GM18867 (cell line): ENCODE data around the gene IQCB1.
"Not testable (repeated sequence)": the region's sequence is repeated elsewhere in the genome, so short reads cannot be mapped to it uniquely, and the experiment has no call there.

Experiments used
- ATAC-seq: cut with Tn5 transposase; IDR thresholded peaks from one replicate; pipeline ENCODE4 v1.9.1; 2021; ENCODE audit warnings: mild to moderate bottlenecking, moderate library complexity; ENCODE audit not compliant: unreplicated experiment

Gene IQCB1

DNA sequence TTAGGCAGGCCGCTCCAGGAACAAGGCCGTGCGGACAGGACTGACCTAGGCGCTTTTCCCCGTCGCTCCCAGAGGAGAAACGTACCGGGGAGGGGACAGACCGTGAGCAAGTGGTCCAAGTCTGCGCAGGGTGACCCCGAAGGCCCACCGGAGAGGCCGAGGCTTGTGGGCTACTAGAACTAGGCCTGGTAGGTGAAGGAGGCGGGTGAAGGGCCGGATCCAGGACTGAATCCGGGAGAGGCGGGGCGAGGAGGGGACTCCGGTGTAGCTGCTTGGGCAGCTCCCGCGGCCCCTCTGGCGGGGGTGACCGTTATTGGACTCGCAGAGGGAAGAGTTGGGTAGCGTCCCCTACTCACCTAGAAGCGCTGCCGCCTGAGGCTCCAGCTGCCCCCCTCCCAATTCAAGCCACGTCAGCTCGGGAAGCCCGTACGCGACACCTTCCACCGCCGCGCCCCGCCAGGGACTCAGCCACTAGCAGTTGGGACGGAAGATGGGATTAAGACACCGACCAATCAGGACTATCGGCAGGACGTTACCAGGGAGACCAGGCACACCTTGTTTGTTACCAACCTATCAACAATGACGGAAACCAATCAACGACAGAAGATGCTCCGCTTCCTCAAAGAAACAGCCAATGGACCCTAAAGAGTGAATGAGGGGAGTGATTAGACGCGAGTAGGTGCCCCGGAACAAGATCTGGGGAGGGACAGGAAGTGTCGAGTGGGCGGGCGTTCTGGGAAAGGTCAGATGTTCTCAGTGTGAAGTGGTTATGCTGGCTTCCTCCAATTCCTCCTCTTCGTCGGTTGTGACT lies 85.4 kb downstream of the IQCB1 start, which contains the start of gene GOLGB1:
TSS of gene GOLGB1 (minus strand) at position 466 of the 811 bp plus-strand sequence. CDS start 18,770 bp downstream, outside the sequence.
- ATAC-seq = peak; percentile 96

DNA sequence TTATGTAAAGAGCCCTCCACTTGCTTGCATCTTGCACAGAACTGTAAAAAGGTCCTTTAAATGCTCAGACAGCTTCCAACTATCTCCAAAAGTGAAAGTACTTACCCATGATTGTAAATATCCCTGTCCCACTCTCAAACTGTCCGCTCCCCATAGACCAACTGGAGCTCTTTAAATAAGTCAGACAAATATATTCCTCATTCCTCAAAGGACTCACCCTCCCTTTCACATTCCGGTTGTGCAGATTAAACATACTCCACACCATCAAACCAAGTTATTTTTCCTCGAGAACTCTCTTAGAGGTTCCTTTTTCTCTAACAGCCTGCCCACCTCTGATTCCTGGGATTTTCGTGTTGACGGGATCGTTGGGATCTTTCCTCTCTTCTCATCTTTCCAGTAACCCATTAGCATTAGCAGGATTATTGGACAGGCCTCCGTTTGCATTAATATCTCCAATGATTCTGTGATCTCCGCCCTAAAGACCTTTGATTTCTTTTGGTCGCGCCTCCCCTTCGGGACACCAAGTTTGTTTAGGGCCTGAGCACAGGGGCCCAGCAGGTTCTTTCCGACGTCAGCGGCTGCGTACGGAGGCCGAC lies 86.1 kb downstream of the IQCB1 start:
- peak; percentile 15 for ATAC-seq

DNA sequence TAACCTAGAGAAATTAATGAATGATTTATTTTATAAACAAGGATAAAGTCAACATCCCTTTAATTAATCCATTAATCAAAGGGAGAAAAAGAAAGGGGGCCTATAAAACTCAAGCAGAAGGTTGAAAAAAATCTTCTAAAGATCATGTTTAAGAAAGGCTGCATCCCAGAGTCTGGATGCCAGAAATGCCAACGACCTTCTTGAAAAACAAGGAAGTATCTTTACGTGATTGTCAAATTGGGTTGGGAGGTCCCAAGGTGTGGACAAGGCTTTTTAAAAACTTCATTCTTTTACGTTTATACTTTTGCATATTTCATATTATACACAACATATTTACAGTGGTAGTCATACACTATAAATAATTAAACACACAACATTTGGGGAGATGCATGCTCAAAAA lies 86.9 kb downstream of the IQCB1 start:
- ATAC-seq = no peak

DNA sequence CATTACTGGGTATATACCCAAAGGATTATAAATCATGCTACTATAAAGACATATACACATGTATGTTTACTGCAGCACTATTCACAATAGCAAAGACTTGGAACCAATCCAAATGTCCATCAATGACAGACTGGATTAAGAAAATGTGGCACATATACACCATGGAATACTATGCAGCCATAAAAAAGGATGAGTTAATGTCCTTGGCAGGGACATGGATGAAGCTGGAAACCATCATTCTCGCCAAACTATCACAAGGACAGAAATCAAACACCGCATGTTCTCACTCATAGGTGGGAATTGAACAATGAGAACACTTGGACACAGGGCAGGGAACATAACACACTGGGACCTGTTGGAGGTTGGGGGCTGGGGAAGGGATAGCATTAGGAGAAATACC lies 91.8 kb downstream of the IQCB1 start:
- not testable (repeated sequence) for ATAC-seq

DNA sequence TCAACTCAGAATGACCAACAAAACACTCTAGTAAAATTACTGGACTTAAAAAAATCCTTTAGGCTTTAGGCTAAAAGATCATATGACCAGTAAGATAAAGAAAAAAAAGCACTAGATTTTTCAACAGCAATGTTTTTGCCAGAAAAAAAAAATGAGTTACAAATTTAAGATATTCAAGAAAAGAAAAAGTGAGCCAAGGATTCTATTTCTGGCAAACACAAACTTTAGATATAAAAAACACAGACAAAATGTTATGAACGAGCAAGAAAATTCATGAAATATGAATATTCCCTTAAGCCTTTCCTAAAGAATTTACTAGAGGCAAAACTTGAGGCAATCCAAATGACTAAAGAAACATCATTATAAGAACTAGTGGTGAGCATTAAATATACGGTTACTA lies 94.0 kb downstream of the IQCB1 start:
- ATAC-seq = no peak

DNA sequence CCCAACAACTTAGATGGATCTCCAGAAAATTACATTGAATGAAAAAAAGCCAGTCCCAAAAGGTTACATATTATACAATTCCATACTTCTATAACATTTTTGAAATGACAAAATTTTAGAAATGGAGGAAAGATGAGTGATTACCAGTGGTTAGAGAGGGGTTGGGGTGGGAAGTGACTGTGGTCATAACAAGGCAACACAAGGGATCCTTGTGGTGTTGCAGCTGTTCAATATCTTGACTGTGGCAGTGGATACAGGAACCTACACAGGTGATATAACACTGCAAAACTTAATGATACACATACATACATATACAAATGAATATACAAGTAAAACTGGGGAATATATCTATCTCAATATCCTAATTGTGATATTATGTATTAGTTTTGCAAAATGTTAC lies 95.0 kb downstream of the IQCB1 start:
- ATAC-seq = no peak

DNA sequence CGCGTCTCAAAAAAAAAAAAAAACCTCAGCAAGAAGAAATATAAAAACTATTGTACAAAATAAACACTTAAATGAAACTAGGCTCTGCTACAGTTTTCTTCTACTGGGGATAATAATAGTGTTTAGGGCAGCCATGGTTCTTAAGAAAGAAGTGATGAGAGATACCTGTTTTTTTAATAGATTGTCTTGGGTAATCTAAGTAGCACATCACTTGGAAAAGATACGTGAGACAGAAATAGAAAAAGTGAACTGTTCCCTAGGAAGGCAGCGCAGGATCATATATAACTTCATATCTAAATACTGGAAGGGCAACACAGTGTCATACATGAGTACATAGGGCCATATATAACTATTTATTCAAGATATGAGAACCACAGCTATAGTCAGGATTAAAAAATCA lies 97.2 kb downstream of the IQCB1 start:
- no peak for ATAC-seq

DNA sequence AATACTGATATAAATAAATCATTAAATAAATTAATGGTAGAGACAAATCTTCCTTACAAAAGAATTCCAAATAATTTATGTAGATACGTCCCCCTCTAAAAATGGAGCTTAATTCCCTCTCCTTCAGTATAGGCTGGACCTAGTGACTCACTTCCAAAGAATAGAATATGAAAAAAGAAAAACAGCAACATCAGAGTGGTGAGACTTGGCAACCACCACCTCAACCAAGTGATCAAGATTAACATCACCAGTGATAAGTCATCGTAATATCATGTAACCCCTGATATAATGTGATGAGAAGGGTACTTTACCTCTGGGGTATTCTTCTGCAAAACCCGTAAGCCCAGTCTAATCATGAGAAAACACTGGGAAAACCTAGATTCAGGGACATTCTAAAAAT lies 98.7 kb downstream of the IQCB1 start:
- ATAC-seq = no peak

DNA sequence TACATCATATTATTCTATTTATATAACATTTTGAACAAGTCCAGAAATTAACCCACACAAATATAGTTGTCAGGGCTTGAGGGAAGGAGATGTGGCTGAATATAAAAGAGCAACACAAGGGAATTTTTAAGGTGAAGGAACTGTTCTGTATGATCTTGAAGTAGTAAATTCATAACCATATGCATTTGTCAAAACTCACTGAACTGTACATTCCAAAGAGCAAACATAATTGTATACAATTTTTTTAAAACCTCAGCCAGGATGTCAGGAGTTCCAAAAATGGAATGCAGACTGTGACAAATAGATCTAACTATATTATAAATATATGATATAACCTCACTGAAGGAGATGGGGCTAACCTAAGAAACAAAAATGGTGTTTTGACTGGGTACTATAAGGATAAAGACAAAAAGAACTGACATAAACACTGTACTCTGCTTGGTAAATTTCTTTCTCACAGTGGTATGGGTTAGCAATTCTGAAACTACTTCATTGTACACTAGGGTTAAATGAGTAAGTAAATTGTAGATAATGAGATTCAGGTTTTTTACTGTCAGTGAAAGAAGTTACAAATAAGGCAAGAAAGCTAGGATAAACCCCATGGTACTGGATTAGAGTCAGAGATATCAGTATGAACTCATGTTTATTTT lies 99.7 kb downstream of the IQCB1 start:
- peak; percentile 95 for ATAC-seq

DNA sequence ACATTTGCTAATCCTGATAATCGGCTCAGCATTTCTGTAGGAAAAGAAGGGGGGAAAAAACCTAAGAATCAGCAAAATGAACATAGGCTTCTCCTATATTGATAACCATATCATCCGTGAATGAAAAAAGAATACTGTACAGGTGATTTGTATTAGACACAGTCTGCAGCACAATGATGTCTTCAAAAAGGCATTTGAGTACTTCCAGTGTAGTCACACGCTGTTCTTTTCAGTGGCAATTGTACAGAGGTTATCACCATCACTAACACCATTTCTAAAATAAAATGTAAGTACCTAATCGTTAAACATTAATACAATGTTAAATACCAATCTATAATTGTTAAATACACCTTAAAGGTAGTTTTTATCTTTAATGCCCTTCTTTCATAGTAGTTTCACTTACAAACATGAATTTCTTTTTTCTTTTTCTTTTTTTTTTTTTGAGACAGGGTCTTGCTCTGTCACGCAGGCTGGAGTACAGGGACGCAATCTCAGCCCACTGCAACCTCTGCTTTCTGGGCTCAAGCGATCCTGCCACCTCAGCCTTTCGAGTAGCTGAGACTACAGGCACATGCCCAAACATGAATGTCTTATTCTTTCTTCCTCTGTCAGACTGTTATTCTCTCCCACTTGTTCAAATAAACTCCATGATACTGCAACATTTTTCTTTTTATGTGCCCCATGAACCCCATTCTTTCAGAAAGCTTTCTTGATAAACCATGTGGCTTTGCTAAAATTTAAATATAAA lies 103.7 kb downstream of the IQCB1 start:
- ATAC-seq = no peak

DNA sequence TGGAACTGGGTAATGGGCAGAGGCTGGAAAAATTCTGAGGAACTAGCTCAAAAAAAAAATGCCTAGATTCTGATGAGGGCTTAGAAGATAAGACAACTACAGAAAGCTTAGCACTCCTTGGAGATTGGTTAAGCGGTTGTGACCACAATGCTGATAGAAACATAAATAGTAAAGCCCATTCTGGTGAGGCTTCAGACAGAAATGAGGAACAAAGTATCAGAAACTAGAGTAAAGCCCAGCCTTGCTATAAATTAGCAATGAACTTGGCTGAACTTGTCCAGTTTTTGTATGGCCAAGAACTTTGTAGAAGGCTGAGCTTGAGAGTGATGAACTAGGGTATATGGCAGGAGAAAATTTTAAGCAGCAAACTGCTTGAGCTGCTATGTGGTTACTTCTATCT lies 110.7 kb downstream of the IQCB1 start:
- peak; percentile 91 for ATAC-seq

DNA sequence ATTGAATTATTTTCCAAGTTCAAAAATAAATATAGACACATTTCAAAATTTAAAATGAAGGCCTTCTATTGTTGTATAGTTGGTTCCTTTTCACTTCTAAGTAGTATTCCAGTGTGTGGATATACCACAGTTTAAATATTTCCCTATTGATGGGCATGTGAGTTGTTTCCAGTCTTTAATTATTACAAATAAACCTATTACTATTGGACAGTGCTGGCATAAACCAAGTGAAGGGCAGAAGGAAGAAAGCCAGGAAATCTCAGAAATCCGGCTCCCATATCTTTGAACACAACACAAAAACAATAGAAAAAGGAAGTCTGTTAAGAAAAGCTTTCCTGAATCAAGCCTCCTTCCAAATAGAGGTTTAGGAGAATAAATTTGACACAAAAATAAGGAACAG lies 111.4 kb downstream of the IQCB1 start:
- no peak for ATAC-seq

DNA sequence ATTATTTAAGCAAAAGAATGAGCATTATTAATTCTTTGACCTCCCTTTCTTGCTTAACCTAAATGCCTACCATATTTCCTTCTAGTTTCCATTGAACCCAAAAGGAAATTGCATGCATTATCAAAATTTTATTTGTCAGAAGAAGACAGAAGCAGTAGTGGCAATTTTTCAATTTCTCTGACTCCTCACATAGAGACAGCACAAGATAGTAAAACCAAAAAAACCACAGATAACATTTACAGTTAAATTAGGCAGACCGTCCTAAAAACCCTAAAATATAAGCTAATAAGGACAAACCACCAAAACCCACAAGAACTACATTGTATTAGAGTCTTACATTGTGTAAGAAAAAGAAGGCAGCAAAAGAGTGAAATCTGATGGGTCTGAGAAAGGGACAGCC lies 112.4 kb downstream of the IQCB1 start:
- no peak for ATAC-seq

DNA sequence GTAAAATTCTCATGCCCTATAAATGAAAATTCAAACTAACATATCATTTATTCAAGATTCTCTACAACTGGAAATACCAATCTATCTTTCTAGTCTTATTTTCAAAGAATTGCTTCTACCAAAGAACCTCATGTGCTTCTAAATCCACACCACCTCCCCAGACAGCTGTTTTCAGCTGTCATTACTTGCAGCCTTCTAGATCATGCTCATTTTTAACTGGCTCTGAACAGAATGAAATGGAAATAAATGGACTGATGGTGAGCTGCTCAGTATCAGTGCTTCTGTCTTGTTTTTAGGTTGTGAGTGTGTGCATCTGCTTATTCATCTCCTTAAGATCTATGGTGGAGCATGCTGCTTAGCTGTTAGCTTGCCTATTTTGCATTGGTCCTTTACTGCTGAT lies 114.7 kb downstream of the IQCB1 start:
- no peak for ATAC-seq
